Measurements from ENCODE around the gene LMBRD2. TPM values are rescaled to one million over a fixed set of nuclear protein-coding genes. Genes with fewer than 3 reads are reported as not detected.
A peak's percentile ranks its signal among the peaks of the same experiment; 100 is the strongest.

The LMBRD2 gene
- total RNA-seq, 1 donor from 2014 or later = 4.3 TPM

DNA sequence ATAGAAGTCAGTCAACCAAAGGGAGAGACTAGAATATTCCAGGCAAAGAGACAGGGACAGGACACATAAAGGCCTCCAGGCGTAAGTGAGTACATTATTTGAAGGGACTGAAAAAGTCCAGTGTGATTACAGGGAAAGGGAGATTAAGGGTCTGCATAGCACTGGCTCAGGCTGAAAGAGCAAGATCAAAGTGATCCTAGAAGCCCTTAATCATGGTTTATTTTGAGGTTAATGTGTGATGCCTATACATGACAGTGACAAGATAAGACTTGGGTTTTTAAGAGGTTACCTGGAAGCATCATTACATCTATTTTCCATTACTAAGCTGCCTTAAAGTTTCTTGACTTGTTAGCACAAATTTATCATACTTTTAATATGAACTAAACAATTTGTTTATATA is 25.8 kb downstream of the LMBRD2 start:
- DNase-seq (ENCODE audit: extremely low read depth, low read depth, low spot score) = no peak

DNA sequence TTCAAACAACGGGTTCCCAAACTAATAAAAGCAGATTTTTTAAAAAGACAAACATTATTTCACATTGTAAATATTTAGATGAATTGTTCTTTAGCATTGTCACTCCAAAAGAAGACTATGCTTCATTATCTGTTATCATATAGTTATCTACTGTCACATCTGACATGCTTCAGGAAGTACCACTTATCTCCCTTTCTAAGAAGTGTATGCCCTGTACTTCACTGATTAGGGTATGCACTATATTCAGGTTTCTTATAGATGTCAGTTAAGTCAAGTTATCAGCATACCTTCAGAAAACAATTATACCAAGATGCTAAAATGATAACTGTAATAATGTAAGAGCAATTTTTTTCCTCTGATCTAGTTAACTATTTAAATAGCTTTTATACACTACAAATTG is 40.4 kb downstream of the LMBRD2 start:
- no peak for DNase-seq (ENCODE audit: extremely low read depth, low read depth, low spot score)

DNA sequence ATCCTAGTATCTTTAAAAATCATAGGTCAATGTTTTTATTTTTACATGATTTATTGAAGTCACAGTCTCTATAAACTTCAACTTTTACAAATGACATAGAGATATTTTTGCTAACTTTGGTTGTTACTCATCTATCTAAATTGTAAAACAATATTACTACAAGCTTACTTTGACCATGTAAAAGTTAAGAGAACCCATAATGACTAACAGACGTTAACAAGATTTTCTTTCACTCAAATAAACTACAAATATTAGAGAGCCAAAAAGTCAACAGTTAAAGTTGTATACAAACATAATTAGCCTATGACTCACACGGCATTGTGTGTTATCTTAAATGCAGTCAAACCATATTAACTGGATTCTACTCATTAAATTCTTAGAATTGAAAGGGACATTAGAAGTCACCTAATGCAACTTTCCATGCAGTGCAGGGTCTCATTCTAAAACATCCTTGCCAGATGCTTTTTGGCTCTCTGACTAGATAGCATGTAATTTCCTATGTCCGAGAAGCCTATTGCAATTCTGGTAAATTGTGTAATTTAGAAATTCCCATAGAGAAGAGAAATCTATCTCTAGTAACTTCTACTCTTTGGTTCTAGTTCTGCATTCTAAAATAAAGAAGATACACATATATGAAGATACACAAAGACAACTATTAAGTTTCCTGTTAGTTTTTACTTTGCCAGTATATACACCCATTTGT is 42.8 kb downstream of the LMBRD2 start:
- no peak for DNase-seq (ENCODE audit: extremely low read depth, low read depth, low spot score)

DNA sequence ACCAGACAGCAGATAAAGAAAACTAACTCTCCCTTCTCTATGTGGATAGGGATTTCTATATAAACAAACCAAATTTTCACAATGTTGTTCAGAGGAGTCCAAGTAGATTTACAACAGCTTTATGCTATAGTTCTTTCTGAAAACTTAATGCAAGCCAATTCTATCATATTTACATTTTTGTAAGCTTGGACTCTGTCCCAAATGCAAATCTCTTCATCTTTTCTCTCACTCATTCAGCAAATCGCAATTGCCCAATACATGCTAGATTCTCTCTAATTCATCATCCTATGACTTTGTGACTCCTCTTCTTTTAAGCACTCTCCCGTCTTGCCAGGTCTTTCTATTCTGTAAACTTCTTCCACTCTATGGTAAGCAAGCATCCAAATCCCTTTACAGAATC is 45.9 kb downstream of the LMBRD2 start:
- no peak for DNase-seq (ENCODE audit: extremely low read depth, low read depth, low spot score)

DNA sequence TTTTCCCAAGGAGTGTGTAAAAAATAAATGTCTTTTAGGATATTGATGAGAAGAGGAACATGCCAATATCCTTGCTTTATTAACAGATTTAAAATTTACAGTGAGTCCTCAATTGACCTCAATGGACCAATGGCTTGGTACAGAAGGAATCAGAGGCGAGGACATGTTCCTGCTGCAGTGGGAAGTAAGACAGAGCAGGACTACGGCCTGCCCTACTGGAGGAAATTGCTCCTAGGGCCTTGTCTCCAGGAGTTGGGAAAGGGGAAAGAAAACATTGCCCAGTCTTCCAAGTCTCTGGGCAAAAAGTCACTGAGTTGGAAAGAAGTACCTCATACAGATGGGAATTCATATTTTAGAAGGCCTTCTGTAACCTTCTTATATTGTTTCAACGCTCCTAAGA is 51.9 kb downstream of the LMBRD2 start:
- DNase-seq (ENCODE audit: extremely low read depth, low read depth, low spot score) = no peak

DNA sequence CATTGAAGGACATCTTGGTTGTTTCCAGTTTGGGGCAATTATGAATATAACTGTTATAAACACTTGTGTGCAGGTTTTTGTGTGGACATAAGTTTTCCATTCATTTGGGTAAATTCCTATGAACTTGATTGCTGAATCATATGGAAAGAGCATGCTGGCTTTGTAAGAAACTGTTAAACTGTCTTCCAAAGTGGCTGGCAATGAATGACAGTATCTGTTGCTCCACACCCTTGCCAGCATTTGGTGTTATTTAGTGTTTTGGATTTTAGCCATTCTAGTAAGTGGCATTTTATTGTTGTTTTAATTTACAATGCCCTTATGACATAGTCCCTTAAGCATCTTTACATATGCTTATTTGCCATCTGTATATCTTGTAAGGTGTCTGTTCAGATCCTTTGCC is 55.2 kb downstream of the LMBRD2 start:
- DNase-seq (ENCODE audit: extremely low read depth, low read depth, low spot score) = no peak

DNA sequence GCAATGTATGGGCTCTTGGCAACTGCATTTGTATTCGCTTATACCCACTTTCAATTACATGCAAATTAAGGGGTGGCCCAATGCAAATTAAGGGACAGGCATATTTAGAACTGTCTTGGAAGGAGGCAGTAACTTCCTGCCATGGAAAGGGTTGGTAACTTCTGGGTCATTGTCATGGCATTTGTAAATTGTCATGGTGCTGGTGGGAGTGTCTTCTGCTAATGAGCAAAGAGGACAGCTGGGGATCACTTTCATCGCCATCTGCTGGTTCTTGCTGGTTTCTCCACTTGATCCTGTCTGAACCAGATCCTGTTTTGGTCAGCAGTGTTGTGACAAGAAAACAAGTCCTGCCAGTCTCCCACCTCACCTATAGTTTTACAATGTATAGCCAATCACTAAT is 61.7 kb downstream of the LMBRD2 start:
- DNase-seq (ENCODE audit: extremely low read depth, low read depth, low spot score) = no peak

DNA sequence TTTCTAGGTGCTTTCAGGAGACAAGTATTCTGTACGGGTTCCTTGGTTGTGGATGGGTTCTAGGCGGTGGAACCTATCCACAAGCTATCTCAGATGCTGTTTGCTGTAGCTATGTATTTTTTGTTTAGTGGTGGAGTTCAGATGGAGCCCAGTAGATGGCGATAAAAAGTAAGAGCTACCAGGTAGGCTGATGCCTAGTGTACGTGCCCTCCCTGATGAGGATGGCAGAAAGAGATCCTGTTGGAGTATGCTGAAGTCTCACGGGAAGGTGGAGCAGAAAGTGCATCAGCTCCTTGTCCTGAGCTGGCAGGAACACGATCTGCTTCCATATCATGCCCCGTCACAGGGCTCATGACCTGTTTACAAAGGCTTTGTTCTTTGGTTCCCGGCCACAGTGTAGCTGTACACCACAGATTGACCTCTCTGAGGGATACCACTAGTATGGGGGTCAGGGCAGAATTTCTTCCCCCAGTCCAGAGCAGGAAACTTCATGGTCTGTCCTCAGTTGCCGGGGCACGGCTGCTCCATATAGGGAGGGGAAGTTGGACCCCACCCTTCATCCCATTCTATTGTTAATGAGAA is 72.4 kb downstream of the LMBRD2 start:
- peak; percentile 22 for DNase-seq (ENCODE audit: extremely low read depth, low read depth, low spot score)

DNA sequence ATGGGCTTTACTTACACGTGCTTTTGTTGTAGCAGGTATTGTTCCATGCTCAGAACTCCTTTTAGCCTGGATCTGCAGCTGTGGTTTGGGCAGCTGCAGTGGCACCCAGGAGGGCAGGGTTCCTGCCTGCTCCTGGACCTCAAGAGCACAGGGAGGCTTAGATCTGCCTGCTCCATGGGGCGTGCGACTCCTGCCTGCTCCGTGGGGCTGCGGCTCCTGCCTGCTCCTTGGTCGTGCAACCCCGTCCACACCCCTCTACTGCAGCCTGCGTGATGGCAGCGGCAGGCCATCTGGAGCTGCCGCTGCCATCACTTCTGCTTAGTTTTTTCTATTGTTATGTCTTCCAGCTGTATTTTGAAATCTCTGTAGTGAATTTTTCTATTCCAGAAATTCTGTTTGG is 73.3 kb downstream of the LMBRD2 start:
- no peak for DNase-seq (ENCODE audit: extremely low read depth, low read depth, low spot score)

DNA sequence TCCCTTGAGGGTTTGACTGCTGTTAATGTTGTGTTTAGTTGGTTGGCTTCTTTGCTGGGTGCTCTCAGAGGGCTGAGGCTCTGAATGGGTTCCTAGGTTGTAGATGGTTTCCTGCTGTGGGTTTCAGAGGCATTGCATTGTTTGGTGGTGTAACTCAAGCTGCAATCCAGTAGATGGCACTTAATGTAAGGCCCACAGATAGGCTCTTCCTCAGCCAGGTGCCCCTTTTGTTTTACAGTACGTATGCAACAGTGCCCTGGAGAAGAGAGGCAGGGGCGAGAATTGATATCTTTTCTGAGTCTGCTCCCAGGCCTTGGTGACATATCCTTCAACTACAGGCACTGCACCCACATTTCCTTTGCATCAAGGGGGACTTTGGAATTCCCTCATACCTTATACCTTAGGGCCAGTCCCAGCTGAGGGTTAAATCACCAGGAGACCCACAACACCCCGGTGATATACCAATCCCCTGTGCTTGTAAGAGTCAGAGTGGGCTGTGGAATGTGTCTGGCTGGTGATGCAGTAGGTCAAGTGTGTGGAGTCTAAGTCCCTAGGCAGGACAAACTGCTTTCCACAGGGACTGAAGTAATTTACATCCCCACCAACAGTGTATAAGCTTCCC is 78.0 kb downstream of the LMBRD2 start:
- DNase-seq (ENCODE audit: extremely low read depth, low read depth, low spot score) = no peak

DNA sequence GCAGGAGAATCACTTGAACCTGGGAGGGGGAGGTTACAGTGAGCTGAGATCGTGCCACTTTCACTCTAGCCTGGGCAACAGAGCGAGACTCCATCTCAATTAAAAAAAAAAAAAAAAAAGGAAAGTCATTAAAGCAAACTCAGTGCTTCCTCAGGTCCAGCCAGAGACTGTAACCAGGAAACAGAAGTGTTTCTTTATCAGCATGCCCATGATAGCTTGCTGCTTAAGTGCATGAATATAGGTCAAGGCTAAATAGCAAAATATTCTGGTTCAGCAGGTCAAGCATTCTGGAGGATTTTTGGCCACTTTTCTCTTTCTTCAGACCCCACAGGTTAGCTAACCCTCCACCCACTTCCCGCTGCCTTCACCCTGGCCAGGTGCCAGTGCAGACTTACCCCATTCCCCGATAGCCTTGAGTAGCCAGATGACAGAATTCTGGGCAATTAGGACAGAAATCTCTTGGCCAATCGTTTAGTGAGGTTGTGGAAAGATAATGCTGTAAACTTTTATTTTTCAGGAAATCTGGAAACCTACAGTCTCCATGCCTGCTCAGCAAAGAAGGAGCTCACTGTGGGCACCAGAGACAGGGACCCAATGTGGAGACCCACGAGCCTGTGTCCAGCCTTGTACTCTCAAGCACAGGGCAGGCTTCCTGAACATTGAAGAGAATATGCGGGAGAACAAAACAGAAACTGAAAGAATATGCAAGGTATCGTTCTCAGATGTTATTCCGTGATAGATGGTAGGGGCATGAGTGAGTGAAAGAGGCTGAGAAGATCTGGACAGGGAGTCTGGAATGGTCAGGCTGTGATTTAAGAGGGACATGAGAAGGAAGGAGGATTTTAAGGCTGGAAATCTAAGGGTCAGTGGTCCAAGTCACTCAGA is 80.8 kb downstream of the LMBRD2 start:
- no peak for DNase-seq (ENCODE audit: extremely low read depth, low read depth, low spot score)

DNA sequence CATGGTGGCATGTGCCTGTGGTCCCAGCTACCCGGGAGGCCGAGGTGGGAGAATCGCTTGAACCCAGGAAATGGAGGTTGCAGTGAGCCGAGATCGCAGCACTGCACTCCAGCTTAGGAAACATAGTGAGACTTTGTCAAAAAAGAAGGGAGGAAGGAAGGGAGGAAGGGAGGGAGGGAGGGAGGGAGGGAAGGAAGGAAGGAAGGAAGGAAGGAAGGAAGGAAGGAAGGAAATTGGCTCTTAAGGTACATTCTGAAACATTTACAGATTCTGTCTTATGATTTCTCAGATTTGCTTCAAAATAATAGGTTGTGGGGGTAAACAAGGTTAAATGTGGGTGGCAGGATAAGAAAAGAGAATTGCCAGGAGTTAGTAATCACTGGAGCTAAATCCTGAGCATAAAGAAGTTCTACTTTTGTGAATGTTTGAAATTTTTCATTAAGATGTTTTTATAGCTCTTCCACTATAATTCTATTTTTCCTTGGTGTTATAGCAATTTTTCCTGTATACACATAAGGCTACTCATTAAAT is 82.9 kb downstream of the LMBRD2 start:
- no peak for DNase-seq (ENCODE audit: extremely low read depth, low read depth, low spot score)

DNA sequence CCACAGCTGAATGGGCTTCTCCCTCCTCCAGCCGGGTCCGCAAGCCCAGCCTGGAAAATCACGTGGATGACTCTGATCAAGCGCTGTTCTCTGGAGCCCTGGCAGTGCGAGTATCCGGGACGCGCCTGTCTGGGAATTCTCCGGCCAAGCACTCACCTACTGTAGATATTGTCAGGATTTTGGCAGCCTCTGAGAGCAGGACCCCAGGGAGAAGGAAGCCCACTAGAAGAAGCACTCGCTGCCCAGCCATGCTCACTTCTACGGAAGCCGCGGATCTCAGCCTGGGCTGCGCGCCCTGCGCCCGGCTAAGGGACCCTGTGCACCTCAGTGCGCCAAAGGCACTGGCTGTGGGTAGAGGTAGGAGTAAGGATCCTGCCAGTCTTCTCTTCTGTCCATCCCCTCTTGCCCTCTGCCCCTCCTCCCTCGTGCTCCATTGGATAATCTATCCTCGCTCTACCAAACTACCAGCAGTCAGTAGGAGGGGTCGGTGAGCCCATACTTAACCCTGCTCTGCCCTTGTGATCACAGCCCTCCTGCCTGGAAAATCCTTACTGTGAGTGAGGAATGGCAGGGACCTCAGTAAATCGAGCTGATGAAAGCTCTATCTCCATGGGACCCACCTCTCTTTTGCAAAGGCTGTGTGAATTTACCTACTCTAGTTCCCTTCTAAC is 85.0 kb downstream of the LMBRD2 start, which contains the start of gene UGT3A2:
Gene UGT3A2, minus strand, starts transcription at position 343 of the 671 bp plus-strand sequence. Its CDS starts 93 bp downstream, at position 250.
- DNase-seq (ENCODE audit: extremely low read depth, low read depth, low spot score) = no peak

DNA sequence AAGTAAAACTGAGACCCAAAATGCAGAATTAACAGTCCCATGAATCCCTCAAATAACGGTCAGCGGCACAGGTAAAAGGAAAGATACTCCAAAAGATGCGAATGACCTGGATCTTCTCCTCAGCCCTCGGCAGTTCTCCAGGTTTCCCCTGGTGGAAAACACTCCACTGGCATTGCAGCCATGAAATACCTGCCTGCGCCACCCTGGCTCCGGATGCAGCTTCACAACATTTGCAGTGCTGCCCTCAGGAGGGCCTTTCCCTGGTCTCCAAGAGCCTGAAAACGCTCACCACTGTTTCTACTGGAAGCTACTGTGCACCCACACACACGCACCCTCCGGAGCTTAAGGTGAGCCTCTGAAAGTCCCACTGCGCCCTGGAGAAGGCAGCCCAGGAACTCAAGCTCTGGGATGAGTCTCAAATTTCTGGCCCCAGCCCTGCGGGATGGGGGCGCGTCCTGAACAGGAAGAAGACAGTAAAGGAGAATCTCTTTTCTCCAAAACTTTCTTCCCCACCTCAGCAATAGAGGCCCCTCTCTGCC is 85.6 kb downstream of the LMBRD2 start:
- DNase-seq (ENCODE audit: extremely low read depth, low read depth, low spot score) = no peak

DNA sequence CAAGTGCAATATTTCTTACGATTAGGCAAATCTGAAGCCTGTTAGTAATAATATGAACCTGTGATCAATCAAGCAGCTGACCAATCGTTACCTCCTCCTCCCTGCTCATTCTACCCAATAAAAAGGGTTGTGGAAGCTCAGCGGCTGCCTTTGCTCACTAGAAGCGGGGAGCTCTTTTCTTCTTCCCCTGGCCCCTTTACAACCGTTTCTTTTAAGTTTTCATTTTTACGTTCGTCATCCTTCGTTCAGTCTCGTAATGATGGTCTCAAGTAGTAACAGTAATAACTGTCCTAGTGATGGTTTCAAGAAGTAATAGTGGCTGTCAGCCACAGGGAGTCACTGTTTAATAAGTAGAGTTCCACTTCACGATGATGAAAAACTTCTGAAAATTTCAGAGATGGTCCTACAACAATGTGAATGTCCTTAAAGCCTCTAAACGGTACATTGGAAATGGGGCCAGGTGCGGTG is 91.2 kb downstream of the LMBRD2 start:
- no peak for DNase-seq (ENCODE audit: extremely low read depth, low read depth, low spot score)

DNA sequence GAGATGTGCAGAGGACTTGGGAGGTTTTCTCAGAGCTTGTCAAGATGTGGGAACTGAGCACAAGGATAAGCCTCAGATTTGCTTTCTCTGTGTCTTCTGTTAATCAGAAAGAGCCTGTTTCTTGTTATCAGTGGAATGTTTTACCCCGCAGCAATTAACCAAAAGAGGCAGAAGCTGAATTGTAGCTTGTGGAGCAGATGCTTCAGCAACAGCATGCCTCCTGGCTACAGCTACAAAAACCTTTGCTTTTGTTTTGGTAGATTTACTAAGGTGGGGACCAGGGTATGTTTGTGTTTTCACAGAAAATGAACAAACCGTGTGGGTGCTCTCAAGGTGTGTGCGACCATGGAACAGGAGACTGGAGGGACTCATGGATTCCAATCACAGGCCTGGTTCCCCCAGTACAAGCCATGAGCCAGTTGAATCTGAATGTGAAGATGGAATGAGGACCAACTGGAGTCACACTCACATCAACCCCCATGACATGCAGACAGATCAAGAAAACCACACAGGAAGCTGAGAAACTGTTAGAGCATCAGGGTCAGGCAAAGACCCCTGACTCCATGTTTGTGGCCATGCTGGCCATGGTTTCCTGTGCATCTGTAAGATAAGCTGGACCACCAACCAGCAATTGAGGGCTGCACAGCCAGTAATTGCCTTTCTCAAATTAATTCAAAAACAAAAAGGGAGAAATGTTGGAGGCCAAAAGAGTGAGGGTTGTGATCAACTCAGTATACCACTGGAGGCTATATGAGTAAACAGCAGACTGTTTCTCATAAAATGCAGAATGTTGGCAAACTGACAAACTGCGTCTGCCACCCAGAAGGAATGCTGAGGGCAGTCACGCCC is 91.9 kb downstream of the LMBRD2 start:
- no peak for DNase-seq (ENCODE audit: extremely low read depth, low read depth, low spot score)

DNA sequence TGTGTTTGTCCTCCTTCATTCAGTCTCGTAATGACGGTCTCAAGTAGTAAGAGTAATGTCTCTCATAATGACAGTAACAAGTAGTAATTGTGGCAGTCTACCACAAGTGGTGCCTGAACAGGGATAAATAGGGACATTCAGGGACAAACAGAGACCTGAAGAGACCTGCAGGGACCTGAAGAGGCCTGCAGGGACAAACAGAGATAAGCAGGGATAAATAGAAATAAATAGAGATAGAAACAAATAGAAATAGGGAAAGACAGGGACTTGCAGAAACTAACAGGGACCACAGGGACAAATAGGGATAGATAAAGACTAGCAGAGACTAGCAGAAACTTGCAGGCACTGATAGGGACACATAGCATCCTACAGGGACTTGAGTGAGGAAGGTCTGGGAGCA is 92.9 kb downstream of the LMBRD2 start:
- no peak for DNase-seq (ENCODE audit: extremely low read depth, low read depth, low spot score)

DNA sequence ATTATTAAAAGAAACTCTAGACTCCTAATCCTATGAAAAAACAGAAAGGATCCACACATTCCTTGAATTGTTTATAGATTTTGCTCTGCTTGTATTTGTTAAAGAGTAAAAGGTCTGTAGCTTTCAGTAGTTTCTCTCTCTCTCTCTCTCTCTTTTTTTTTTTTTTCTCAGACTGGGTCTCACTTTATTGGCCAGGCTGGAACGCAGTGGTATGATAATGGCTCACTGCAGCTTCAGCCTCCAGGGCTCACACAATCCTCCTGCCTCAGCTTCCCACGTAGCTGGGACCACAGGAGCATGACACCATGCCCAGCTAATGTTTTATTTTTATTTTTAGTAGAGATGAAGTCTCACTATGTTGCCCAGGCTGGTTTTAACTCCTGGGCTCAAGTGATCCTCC is 94.3 kb downstream of the LMBRD2 start:
- DNase-seq (ENCODE audit: extremely low read depth, low read depth, low spot score) = no peak

DNA sequence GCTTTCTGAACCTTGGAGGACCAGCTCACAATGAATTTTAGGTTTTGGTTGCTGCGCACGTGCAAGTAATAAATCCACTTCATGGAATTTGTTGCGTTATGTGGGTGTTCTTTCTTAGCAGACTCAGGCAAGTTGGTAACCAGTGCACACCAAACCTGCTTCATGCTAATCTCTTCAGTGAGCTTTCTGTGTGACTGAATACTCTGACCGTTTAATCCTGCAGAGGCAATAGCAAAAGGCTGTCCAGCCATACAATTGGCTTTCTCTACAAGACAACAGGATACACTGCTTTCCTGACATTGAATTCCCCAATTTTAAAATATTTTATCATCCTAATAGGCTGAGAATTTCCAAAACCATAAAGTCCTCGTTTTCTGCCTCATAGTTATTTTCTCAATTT is 95.3 kb downstream of the LMBRD2 start:
- no peak for DNase-seq (ENCODE audit: extremely low read depth, low read depth, low spot score)
